Smooth muscle cell (in vitro differentiated cells): ENCODE measurements around the gene UFM1. TPM values are rescaled to one million over a fixed set of nuclear protein-coding genes. Genes with fewer than 3 reads are reported as not detected.

Source experiments
- DNase-seq: peaks from one replicate; lab custom pipeline; 2025; ENCODE audit not compliant: unreplicated experiment; lab: John Stamatoyannopoulos, UW
- H2AFZ ChIP-seq: fragments of 200-600 bp; sonication (generic); 2 replicates; pipeline ENCODE4 v1.6.0; 2016; ENCODE audit warnings: antibody characterized with exemption, low read depth, mild to moderate bottlenecking
- H3F3A ChIP-seq: fragments of 200-600 bp; sonication (generic); 2 replicates; pipeline ENCODE4 v1.6.0; 2017; ENCODE audit warnings: antibody characterized with exemption, low read depth
- H3K27ac ChIP-seq: fragments of 200-600 bp; sonication (generic); 2 replicates; pipeline ENCODE4 v1.5.1; 2016; ENCODE audit warnings: low read depth, mild to moderate bottlenecking
- H3K27me3 ChIP-seq: fragments of 200-600 bp; sonication (generic); 2 replicates; pipeline ENCODE4 v1.6.1; 2016; ENCODE audit warnings: low read depth, mild to moderate bottlenecking
- H3K36me3 ChIP-seq: fragments of 200-600 bp; sonication (generic); 2 replicates; pipeline ENCODE4 v1.5.1; 2016; ENCODE audit warnings: low read depth
- H3K4me1 ChIP-seq: fragments of 200-600 bp; sonication (generic); 2 replicates; pipeline ENCODE4 v1.5.1; 2016; ENCODE audit warnings: low read depth
- H3K4me2 ChIP-seq: fragments of 200-600 bp; sonication (generic); 2 replicates; pipeline ENCODE4 v1.6.0; 2016; ENCODE audit warnings: mild to moderate bottlenecking
- H3K4me3 ChIP-seq: fragments of 200-600 bp; sonication (generic); 2 replicates; pipeline ENCODE4 v1.5.1; 2016; ENCODE audit warnings: mild to moderate bottlenecking
- H3K79me2 ChIP-seq: fragments of 200-600 bp; sonication (generic); 2 replicates; pipeline ENCODE4 v1.6.0; 2016; ENCODE audit warnings: low read depth, mild to moderate bottlenecking
- H3K9ac ChIP-seq: fragments of 200-600 bp; sonication (generic); 2 replicates; pipeline ENCODE4 v1.6.0; 2016; ENCODE audit warnings: low read depth
- H3K9me3 ChIP-seq: fragments of 200-600 bp; sonication (generic); replicated peaks from 2 replicates; pipeline ENCODE4 v1.5.1; 2016; ENCODE audit warnings: low read depth
- H4K20me1 ChIP-seq: fragments of 200-600 bp; sonication (generic); 2 replicates; pipeline ENCODE4 v1.6.0; 2016; ENCODE audit warnings: low read depth
- CTCF ChIP-seq: fragments of 200-600 bp; sonication (generic); IDR thresholded peaks from 2 replicates; pipeline ENCODE4 v1.5.1; 2017; ENCODE audit warnings: borderline replicate concordance, mild to moderate bottlenecking, antibody characterized with exemption; ENCODE audit not compliant: insufficient read depth, poor library complexity, severe bottlenecking
- WGBS: methylation state at CpG from one replicate; pipeline ENCODE4 v1.1.7; 2016; ENCODE audit warnings: low lambda C conversion rate; 5-methylcytosine and 5-hydroxymethylcytosine counted together
- polyA plus RNA-seq: library from polyadenylated mRNA; unstranded; fragments of >200 nt; fragmentation: Nextera tagmentation; extraction: Ambion mirVana; gene quantifications from 2 replicates; pipeline ENCODE4 v1.2.1, GENCODE V29; 2016
- total RNA-seq: library from RNA; depleted of rRNA; stranded (reverse); fragments of >200 nt; gene quantifications from 2 replicates; pipeline ENCODE4 v1.2.3, GENCODE V29; 2014

UFM1 gene
- total and polyA plus RNA-seq, 2 experiments from 2014 or later = 93.6 to 135 TPM

GRCh38 chr13:38376546-38376945, 26.9 kb downstream of the UFM1 start:
- H3K4me1 ChIP-seq = no peaks in the 10 kb centered on the region
- H3K79me2 ChIP-seq = no peaks in the 10 kb centered on the region
- H3K27ac ChIP-seq = no peak overlapping the region
- H3F3A ChIP-seq = no peaks in the 10 kb centered on the region
- no peak overlapping the region for H3K4me3 ChIP-seq
- no peak for DNase-seq
- no peaks in the 10 kb centered on the region for H4K20me1 ChIP-seq
- H3K27me3 ChIP-seq = no peaks in the 10 kb centered on the region
- H3K9me3 ChIP-seq = no peaks in the 10 kb centered on the region
- H3K4me2 ChIP-seq = no peak overlapping the region
- no peak overlapping the region for H3K9ac ChIP-seq
- H2AFZ ChIP-seq = no peak overlapping the region
- WGBS = 0% methylated on average over 1 of the region's 1 CpG
- no peaks in the 10 kb centered on the region for H3K36me3 ChIP-seq
- TF ChIP-seq CTCF = no peak

- H3K4me3 ChIP-seq = no peak overlapping the region
- no peak for DNase-seq
- no peaks in the 10 kb centered on the region for H3K79me2 ChIP-seq
- WGBS = 95% methylated on average over 4 of the region's 4 CpGs
- H3K27ac ChIP-seq = no peak overlapping the region
- peaks cover 8% of the 10 kb centered on the region for H3K4me1 ChIP-seq
- no peaks in the 10 kb centered on the region for H3K36me3 ChIP-seq
- H3K4me2 ChIP-seq = no peak overlapping the region
- H3K27me3 ChIP-seq = no peaks in the 10 kb centered on the region
- no peak overlapping the region for H2AFZ ChIP-seq
- H3K9ac ChIP-seq = no peak overlapping the region
- no peaks in the 10 kb centered on the region for H4K20me1 ChIP-seq
- no peak for TF ChIP-seq CTCF
- H3K9me3 ChIP-seq = no peaks in the 10 kb centered on the region
- H3F3A ChIP-seq = no peaks in the 10 kb centered on the region
Measured at GRCh38 chr13:38381890-38382289, 32.2 kb downstream of the UFM1 start.

- no peak overlapping the region for H3K4me2 ChIP-seq
- no peak overlapping the region for H3K4me3 ChIP-seq
- WGBS = 95% methylated on average over 2 of the region's 2 CpGs
- no peaks in the 10 kb centered on the region for H3K79me2 ChIP-seq
- H4K20me1 ChIP-seq = no peaks in the 10 kb centered on the region
- no peaks in the 10 kb centered on the region for H3F3A ChIP-seq
- no peaks in the 10 kb centered on the region for H3K27me3 ChIP-seq
- no peak overlapping the region for H3K27ac ChIP-seq
- no peaks in the 10 kb centered on the region for H3K9me3 ChIP-seq
- TF ChIP-seq CTCF = no peak
- peaks cover 8% of the 10 kb centered on the region for H3K4me1 ChIP-seq
- DNase-seq = no peak
- no peaks in the 10 kb centered on the region for H3K36me3 ChIP-seq
- H3K9ac ChIP-seq = no peak overlapping the region
- no peak overlapping the region for H2AFZ ChIP-seq
Measured at GRCh38 chr13:38382946-38383345, 33.3 kb downstream of the UFM1 start.

- no peak for DNase-seq
- Histone ChIP-seq H3K27me3 (no peaks in the 10 kb centered on the region), H4K20me1 (no peaks in the 10 kb centered on the region), H3K4me1 (peaks cover 8% of the 10 kb centered on the region), H3K4me3 (no peak overlapping the region), H2AFZ (no peak overlapping the region), H3K4me2 (peak overlapping the region; percentile 12), H3K79me2 (no peaks in the 10 kb centered on the region), H3K9me3 (no peaks in the 10 kb centered on the region), H3K9ac (no peak overlapping the region), H3K27ac (no peak overlapping the region), H3K36me3 (no peaks in the 10 kb centered on the region), H3F3A (no peaks in the 10 kb centered on the region)
- 66% methylated on average over 3 of the region's 3 CpGs for WGBS
- TF ChIP-seq CTCF = no peak
Measured at GRCh38 chr13:38384171-38384570, 34.5 kb downstream of the UFM1 start.
